HG03378 (cell line): ENCODE results near the gene ADAMTS12.

Experiments
- ATAC-seq: cut with Tn5 transposase; IDR thresholded peaks from one replicate; pipeline ENCODE4 v1.9.1; 2021; ENCODE audit warnings: mild to moderate bottlenecking, moderate library complexity; ENCODE audit not compliant: unreplicated experiment

ADAMTS12 gene

GRCh38 chr5:33719769-33720168 lies 172.0 kb downstream of the ADAMTS12 start:
- ATAC-seq = no peak

GRCh38 chr5:33715661-33716060 lies 176.1 kb downstream of the ADAMTS12 start:
- ATAC-seq = no peak

- peak; percentile 85 for ATAC-seq
These were observed 178.5 kb downstream of the ADAMTS12 start for GRCh38 chr5:33713136-33713765.

GRCh38 chr5:33712664-33713063 lies 179.1 kb downstream of the ADAMTS12 start:
- no peak for ATAC-seq

- ATAC-seq = no peak
These were observed 180.6 kb downstream of the ADAMTS12 start for GRCh38 chr5:33711094-33711679.

- no peak for ATAC-seq
These were observed 188.9 kb downstream of the ADAMTS12 start for GRCh38 chr5:33702867-33703266.

- no peak for ATAC-seq
These were observed 189.8 kb downstream of the ADAMTS12 start for GRCh38 chr5:33701951-33702350.

GRCh38 chr5:33701251-33701650 lies 190.5 kb downstream of the ADAMTS12 start:
- no peak for ATAC-seq

GRCh38 chr5:33696411-33696810 lies 195.4 kb downstream of the ADAMTS12 start:
- ATAC-seq = no peak

GRCh38 chr5:33692980-33693379 lies 198.8 kb downstream of the ADAMTS12 start:
- no peak for ATAC-seq

GRCh38 chr5:33691856-33692255 lies 199.9 kb downstream of the ADAMTS12 start:
- ATAC-seq = no peak

- no peak for ATAC-seq
These were observed 201.2 kb downstream of the ADAMTS12 start for GRCh38 chr5:33690374-33691135.

- no peak for ATAC-seq
These were observed 203.3 kb downstream of the ADAMTS12 start for GRCh38 chr5:33688526-33688925.

GRCh38 chr5:33688066-33688465 lies 203.7 kb downstream of the ADAMTS12 start:
- no peak for ATAC-seq

GRCh38 chr5:33685873-33686755 lies 205.7 kb downstream of the ADAMTS12 start:
- ATAC-seq = no peak

GRCh38 chr5:33684496-33685159 lies 207.2 kb downstream of the ADAMTS12 start:
- ATAC-seq = no peak

GRCh38 chr5:33679791-33680190 lies 212.0 kb downstream of the ADAMTS12 start:
- no peak for ATAC-seq

- peak; percentile 82 for ATAC-seq
These were observed 215.8 kb downstream of the ADAMTS12 start for GRCh38 chr5:33675958-33676464.

- no peak for ATAC-seq
These were observed 220.0 kb downstream of the ADAMTS12 start for GRCh38 chr5:33671700-33672291.
